OCI-LY7 (cell line): Measurements from ENCODE around the gene PCDHGB7. TPM values are rescaled to one million over a fixed set of nuclear protein-coding genes. Genes with fewer than 3 reads are reported as not detected.
A peak's percentile ranks its signal among the peaks of the same experiment; 100 is the strongest.

Source experiments
- BruUV-seq: library from RNA; stranded (reverse); fragments of 400-500 nt; replicated peaks from 2 replicates; lab custom pipeline; 2021; lab: Mats Ljungman, UMichigan
- CTCF ChIA-PET: fragments of 300-600 bp; sonication (Branson Sonifier 250); formaldehyde crosslinking; loops from one replicate; lab custom pipeline; 2022; ENCODE audit warnings: antibody characterized with exemption; ENCODE audit not compliant: unreplicated experiment; lab: Charles Lee
- POLR2A ChIA-PET: fragments of 300-600 bp; sonication (Branson Sonifier 250); formaldehyde crosslinking; loops from one replicate; lab custom pipeline; 2022; ENCODE audit warnings: antibody characterized with exemption; lab: Charles Lee
- DNase-seq: peaks from one replicate; pipeline ENCODE4 v3.0.0-alpha.2; 2015; ENCODE audit warnings: low spot score
- H2AFZ ChIP-seq: fragments of 200-600 bp; sonication (generic), shearing (Covaris generic); 2 replicates; pipeline ENCODE4 v1.6.1; 2014; ENCODE audit warnings: mild to moderate bottlenecking, antibody characterized with exemption, low read length, moderate library complexity
- H3K27ac ChIP-seq: fragments of 200-600 bp; sonication (generic); 2 replicates; pipeline ENCODE4 v1.5.1; 2014; ENCODE audit warnings: mixed run types, low read depth, mild to moderate bottlenecking, moderate library complexity, low read length, inconsistent platforms; ENCODE audit not compliant: poor library complexity, severe bottlenecking
- H3K36me3 ChIP-seq: fragments of 200-600 bp; sonication (generic); 2 replicates; pipeline ENCODE4 v1.6.1; 2014; ENCODE audit warnings: mild to moderate bottlenecking, antibody characterized with exemption, low read length, moderate library complexity, mixed read lengths; ENCODE audit not compliant: insufficient read depth
- H3K4me1 ChIP-seq: fragments of 200-600 bp; sonication (generic); 2 replicates; pipeline ENCODE4 v1.5.1; 2014; ENCODE audit warnings: mild to moderate bottlenecking, low read length; ENCODE audit not compliant: insufficient read depth, poor library complexity, severe bottlenecking
- H3K4me2 ChIP-seq: fragments of 200-600 bp; sonication (generic); 2 replicates; pipeline ENCODE4 v1.6.1; 2014; ENCODE audit warnings: mild to moderate bottlenecking, low read length
- H3K4me3 ChIP-seq: fragments of 200-600 bp; sonication (generic); 2 replicates; pipeline ENCODE4 v1.5.1; 2014; ENCODE audit warnings: mild to moderate bottlenecking, low read depth, low read length; ENCODE audit not compliant: poor library complexity, severe bottlenecking
- H3K79me2 ChIP-seq: fragments of 200-600 bp; sonication (generic); 2 replicates; pipeline ENCODE4 v1.6.1; 2016; ENCODE audit warnings: low read depth, mild to moderate bottlenecking, low read length, moderate library complexity, mixed read lengths; ENCODE audit not compliant: insufficient read depth
- H3K9me2 ChIP-seq: fragments of 200-600 bp; sonication (generic); 2 replicates; pipeline ENCODE4 v1.6.1; 2016; ENCODE audit warnings: mild to moderate bottlenecking, low read length, mixed read lengths; ENCODE audit not compliant: insufficient read depth
- H3K9me3 ChIP-seq: fragments of 200-600 bp; sonication (generic); 2 replicates; pipeline ENCODE4 v1.6.1; 2014; ENCODE audit warnings: mild to moderate bottlenecking, mixed run types, low read length, mixed read lengths
- H4K20me1 ChIP-seq: fragments of 200-600 bp; sonication (generic); 2 replicates; pipeline ENCODE4 v1.6.1; 2014; ENCODE audit warnings: mild to moderate bottlenecking, antibody characterized with exemption, low read length, moderate library complexity, mixed read lengths; ENCODE audit not compliant: insufficient read depth
- CTCF ChIP-seq: fragments of 200-600 bp; sonication (generic); conservative IDR thresholded peaks from 2 replicates; pipeline ENCODE4 v1.5.1; 2014; ENCODE audit warnings: mild to moderate bottlenecking, antibody characterized with exemption, low read length, moderate library complexity, mixed read lengths
- EZH2phosphoT487 ChIP-seq: fragments of 200-600 bp; sonication (generic); IDR thresholded peaks from 2 replicates; pipeline ENCODE4 v1.6.1; 2018; ENCODE audit warnings: low read depth, borderline replicate concordance, mild to moderate bottlenecking, mixed run types, antibody characterized with exemption, low read length, moderate library complexity, mixed read lengths
- intact Hi-C: fragments of 100-400 bp; cut with micrococcal nuclease; formaldehyde crosslinking; loops from one replicate; pipeline ENCODE4 v1.10.0; 2022; ENCODE audit not compliant: unreplicated experiment
- total RNA-seq, 2 experiments: library from RNA; depleted of rRNA in 1 of 2; stranded (reverse); fragments of >200 nt in 1 of 2; shearing (Covaris generic) in 1 of 2; gene quantifications; 2 replicates each; pipeline ENCODE4 v1.2.3, GENCODE V29; 2014 to 2022

The PCDHGB7 gene
- total RNA-seq, 2 experiments from 2014 or later, result 3.9 to 5.4 TPM

GRCh38 chr5:141383345-141383744 lies 34.1 kb upstream of the PCDHGB7 start:
- no peak for DNase-seq
- no peak for TF ChIP-seq CTCF
- TF ChIP-seq EZH2phosphoT487, result no peak
- ChIA-PET POLR2A (no interaction called here), CTCF (interaction anchor here (0.7 kb wide), 2 partner anchors 33 to 181 kb away, joined by 3 to 5 read pairs; partner anchors contain the start of gene PCDHGB1)
- H3K27ac ChIP-seq, result no peak overlapping the region
- H3K79me2 ChIP-seq, result no peaks in the 10 kb centered on the region
- intact Hi-C loops, result no loop called here
- H4K20me1 ChIP-seq, result no peaks in the 10 kb centered on the region
- no TSS peak for BruUV-seq
- no peaks in the 10 kb centered on the region for H3K36me3 ChIP-seq
- H3K9me2 ChIP-seq, result no peaks in the 10 kb centered on the region
- H2AFZ ChIP-seq, result peak overlapping the region; percentile 57; the same call in 1 of the 2 replicates
- no peaks in the 10 kb centered on the region for H3K4me1 ChIP-seq
- H3K4me3 ChIP-seq, result peak overlapping the region; percentile 68
- H3K9me3 ChIP-seq, result no peaks in the 10 kb centered on the region
- peak overlapping the region; percentile 61 for H3K4me2 ChIP-seq

- no peaks in the 10 kb centered on the region for H3K9me3 ChIP-seq
- ChIA-PET CTCF (no interaction called here), POLR2A (no interaction called here)
- H3K9me2 ChIP-seq, result no peaks in the 10 kb centered on the region
- DNase-seq, result no peak
- no peaks in the 10 kb centered on the region for H4K20me1 ChIP-seq
- no peak overlapping the region for H2AFZ ChIP-seq
- no TSS peak for BruUV-seq
- H3K79me2 ChIP-seq, result no peaks in the 10 kb centered on the region
- intact Hi-C loops, result no loop called here
- H3K4me1 ChIP-seq, result no peaks in the 10 kb centered on the region
- no peak overlapping the region for H3K4me2 ChIP-seq
- no peaks in the 10 kb centered on the region for H3K36me3 ChIP-seq
- TF ChIP-seq EZH2phosphoT487 (no peak), CTCF (no peak)
- no peak overlapping the region for H3K27ac ChIP-seq
- H3K4me3 ChIP-seq, result no peak overlapping the region
Measured at GRCh38 chr5:141384471-141385267, 32.8 kb upstream of the PCDHGB7 start.
